Measurements from ENCODE around the gene BTG4.

- TF ChIP-seq, protein P1, sequence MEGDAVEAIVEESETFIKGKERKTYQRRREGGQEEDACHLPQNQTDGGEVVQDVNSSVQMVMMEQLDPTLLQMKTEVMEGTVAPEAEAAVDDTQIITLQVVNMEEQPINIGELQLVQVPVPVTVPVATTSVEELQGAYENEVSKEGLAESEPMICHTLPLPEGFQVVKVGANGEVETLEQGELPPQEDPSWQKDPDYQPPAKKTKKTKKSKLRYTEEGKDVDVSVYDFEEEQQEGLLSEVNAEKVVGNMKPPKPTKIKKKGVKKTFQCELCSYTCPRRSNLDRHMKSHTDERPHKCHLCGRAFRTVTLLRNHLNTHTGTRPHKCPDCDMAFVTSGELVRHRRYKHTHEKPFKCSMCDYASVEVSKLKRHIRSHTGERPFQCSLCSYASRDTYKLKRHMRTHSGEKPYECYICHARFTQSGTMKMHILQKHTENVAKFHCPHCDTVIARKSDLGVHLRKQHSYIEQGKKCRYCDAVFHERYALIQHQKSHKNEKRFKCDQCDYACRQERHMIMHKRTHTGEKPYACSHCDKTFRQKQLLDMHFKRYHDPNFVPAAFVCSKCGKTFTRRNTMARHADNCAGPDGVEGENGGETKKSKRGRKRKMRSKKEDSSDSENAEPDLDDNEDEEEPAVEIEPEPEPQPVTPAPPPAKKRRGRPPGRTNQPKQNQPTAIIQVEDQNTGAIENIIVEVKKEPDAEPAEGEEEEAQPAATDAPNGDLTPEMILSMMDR (IDR thresholded peaks at IDR 0.05), result no peak
- TF ChIP-seq EZH2 (IDR thresholded peaks at IDR 0.05; ENCODE audit: borderline replicate concordance, insufficient read depth, low read depth, low read length, poor library complexity, severe bottlenecking), result no peak
Measured at GRCh38 chr11:111461460-111462235, 50.5 kb downstream of the BTG4 start.

Data from B cell (primary cell).